ENCODE measurements around the gene ITPRIPL2. TPM values are rescaled to one million over a fixed set of nuclear protein-coding genes. Genes with fewer than 3 reads are reported as not detected.

ITPRIPL2 gene
- total RNA-seq, 1 experiment from 2014 or later: 5.3 TPM

- POLR2A ChIA-PET: no interaction called here
- ATAC-seq: no peak
- H3K36me3 Mint-ChIP-seq: no peaks in the 10 kb centered on the region
- H3K9me3 Mint-ChIP-seq: no peaks in the 10 kb centered on the region
- TF ChIP-seq NFYB (CRISPR knock-in tag; conservative IDR thresholded peaks at IDR 0.05; ENCODE audit: low read depth) (no peak), ATF2 (CRISPR knock-in tag; IDR thresholded peaks at IDR 0.05; ENCODE audit: borderline replicate concordance, low read depth) (no peak), ZNF138 (CRISPR knock-in tag; conservative IDR thresholded peaks at IDR 0.05) (no peak), ZNF396 (CRISPR knock-in tag; IDR thresholded peaks at IDR 0.05; ENCODE audit: borderline replicate concordance) (no peak), OVOL2 (CRISPR knock-in tag; IDR thresholded peaks at IDR 0.05; ENCODE audit: borderline replicate concordance) (no peak), SMAD4 (CRISPR knock-in tag; IDR thresholded peaks at IDR 0.05) (no peak), RORB (CRISPR knock-in tag; IDR thresholded peaks at IDR 0.05) (no peak), MXD4 (CRISPR knock-in tag; IDR thresholded peaks at IDR 0.05; ENCODE audit: borderline replicate concordance) (no peak)
- TF ChIP-seq, protein P1, sequence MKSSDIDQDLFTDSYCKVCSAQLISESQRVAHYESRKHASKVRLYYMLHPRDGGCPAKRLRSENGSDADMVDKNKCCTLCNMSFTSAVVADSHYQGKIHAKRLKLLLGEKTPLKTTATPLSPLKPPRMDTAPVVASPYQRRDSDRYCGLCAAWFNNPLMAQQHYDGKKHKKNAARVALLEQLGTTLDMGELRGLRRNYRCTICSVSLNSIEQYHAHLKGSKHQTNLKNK (CRISPR knock-in tag; IDR thresholded peaks at IDR 0.05): no peak
- H3K4me3 Mint-ChIP-seq: no peak overlapping the region
- DNase-seq (ENCODE audit: low spot score): no peak
- no peaks in the 10 kb centered on the region for H3K27me3 Mint-ChIP-seq (ENCODE audit: low read depth)
- no peak overlapping the region for H3K27ac Mint-ChIP-seq
- H3K4me1 Mint-ChIP-seq: peaks cover 50% of the 10 kb centered on the region
- CTCF ChIA-PET: interaction anchor here (0.9 to 1.2 kb wide), 2 partner anchors 39 to 44 kb away, joined by 3 to 4 read pairs; no protein-coding TSS in a partner anchor
These were observed 19.8 kb downstream of the ITPRIPL2 start for GRCh38 chr16:19133600-19133999.

DNA sequence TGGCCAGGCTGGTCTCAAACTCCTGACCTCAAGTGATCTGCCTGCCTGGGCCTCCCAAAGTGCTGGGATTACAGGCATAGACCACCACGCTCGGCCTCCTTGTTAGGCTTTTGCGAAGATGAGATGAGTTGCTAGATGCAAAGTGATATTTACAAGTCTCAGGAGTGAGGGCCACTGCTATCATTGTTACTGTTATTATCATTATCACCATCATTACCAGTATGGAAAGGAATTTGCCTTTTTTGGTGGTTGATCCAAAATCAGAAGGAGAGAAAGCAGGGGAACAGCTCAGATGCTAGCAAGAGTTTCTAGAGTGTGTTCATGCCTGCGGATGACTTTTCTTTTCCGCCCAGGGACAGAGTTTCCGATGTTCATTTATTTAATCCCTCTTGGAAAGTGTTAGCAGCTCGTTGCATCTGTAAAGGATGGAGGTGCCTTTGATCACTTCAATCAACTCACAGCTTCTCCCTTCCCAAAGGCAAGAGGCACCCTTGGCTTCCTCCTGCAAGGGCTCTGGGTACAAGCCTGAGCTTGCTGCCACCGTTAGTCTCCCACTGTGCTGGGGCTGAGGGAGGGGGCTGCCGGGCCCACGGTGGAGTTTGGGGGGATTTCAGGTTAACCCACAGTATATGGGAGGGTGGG lies 21.6 kb downstream of the ITPRIPL2 start:
- peaks cover 36% of the 10 kb centered on the region for H3K4me1 Mint-ChIP-seq
- ATAC-seq: no peak
- no peak for DNase-seq (ENCODE audit: low spot score)
- H3K27ac Mint-ChIP-seq: no peak overlapping the region
- no peaks in the 10 kb centered on the region for H3K27me3 Mint-ChIP-seq (ENCODE audit: low read depth)
- CTCF ChIA-PET: interaction anchor here (1.0 to 1.2 kb wide), 3 partner anchors 41 to 88 kb away, joined by 3 to 5 read pairs (median 3); no protein-coding TSS in a partner anchor
- no peak overlapping the region for H3K4me3 Mint-ChIP-seq
- POLR2A ChIA-PET: no interaction called here
- TF ChIP-seq CTCF (IDR thresholded peaks at IDR 0.05) (no peak), SMAD4 (CRISPR knock-in tag; IDR thresholded peaks at IDR 0.05) (no peak), FOXJ3 (CRISPR knock-in tag; IDR thresholded peaks at IDR 0.05; ENCODE audit: borderline replicate concordance) (no peak), ZNF396 (CRISPR knock-in tag; IDR thresholded peaks at IDR 0.05; ENCODE audit: borderline replicate concordance) (no peak), ZNF219 (CRISPR knock-in tag; IDR thresholded peaks at IDR 0.05; ENCODE audit: borderline replicate concordance) (no peak), PRRX2 (CRISPR knock-in tag; IDR thresholded peaks at IDR 0.05) (no peak)
- TF ChIP-seq, protein P2, sequence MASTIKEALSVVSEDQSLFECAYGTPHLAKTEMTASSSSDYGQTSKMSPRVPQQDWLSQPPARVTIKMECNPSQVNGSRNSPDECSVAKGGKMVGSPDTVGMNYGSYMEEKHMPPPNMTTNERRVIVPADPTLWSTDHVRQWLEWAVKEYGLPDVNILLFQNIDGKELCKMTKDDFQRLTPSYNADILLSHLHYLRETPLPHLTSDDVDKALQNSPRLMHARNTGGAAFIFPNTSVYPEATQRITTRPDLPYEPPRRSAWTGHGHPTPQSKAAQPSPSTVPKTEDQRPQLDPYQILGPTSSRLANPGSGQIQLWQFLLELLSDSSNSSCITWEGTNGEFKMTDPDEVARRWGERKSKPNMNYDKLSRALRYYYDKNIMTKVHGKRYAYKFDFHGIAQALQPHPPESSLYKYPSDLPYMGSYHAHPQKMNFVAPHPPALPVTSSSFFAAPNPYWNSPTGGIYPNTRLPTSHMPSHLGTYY (CRISPR knock-in tag; IDR thresholded peaks at IDR 0.05): no peak
- no peaks in the 10 kb centered on the region for H3K9me3 Mint-ChIP-seq
- H3K36me3 Mint-ChIP-seq: no peaks in the 10 kb centered on the region

DNA sequence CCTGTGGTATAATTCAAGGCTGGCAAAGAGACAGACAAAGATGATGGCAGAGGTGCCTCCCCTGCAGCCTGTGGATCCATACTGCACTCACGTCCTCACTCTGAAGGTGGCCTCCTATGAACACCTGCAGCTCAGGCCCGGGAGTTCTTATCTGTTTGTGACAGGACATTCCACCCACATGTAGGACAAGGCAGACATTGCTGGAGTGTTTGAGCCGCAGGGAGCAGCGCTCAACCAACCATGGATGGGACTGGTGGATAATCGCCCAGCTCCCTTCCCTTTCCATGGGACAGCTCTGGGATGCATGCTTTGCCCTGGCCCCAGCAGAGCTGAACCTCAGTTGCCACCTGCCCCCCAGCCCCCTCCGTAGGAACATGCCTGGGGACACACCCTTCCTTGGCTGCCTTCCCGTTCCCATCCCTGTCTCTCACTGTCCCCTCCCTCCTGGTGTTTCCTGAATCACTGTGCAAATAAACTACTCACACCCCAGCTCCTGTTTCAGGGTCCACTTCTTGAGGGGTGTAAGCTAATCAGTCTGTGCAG lies 22.2 kb downstream of the ITPRIPL2 start:
- Mint-ChIP-seq H3K27me3 (ENCODE audit: low read depth) (no peaks in the 10 kb centered on the region), H3K27ac (no peak overlapping the region), H3K4me1 (peaks cover 30% of the 10 kb centered on the region), H3K36me3 (no peaks in the 10 kb centered on the region), H3K9me3 (no peaks in the 10 kb centered on the region), H3K4me3 (no peak overlapping the region)
- peak; percentile 24 for ATAC-seq
- CTCF ChIA-PET: interaction anchor here (1.0 to 1.2 kb wide), 3 partner anchors 42 to 88 kb away, joined by 3 to 5 read pairs (median 3); no protein-coding TSS in a partner anchor
- POLR2A ChIA-PET: interaction anchor here (0.6 kb wide), 1 partner anchor 1631 kb away, joined by 5 read pairs; no protein-coding TSS in a partner anchor
- no peak for DNase-seq (ENCODE audit: low spot score)
- TF ChIP-seq MLX (CRISPR knock-in tag; IDR thresholded peaks at IDR 0.05) (no peak), AR (CRISPR knock-in tag; IDR thresholded peaks at IDR 0.05) (no peak), FOXJ3 (CRISPR knock-in tag; IDR thresholded peaks at IDR 0.05; ENCODE audit: borderline replicate concordance) (no peak), ZNF219 (CRISPR knock-in tag; IDR thresholded peaks at IDR 0.05; ENCODE audit: borderline replicate concordance) (no peak), E2F4 (CRISPR knock-in tag; IDR thresholded peaks at IDR 0.05; ENCODE audit: borderline replicate concordance, low read depth) (no peak)
- TF ChIP-seq, protein P3, sequence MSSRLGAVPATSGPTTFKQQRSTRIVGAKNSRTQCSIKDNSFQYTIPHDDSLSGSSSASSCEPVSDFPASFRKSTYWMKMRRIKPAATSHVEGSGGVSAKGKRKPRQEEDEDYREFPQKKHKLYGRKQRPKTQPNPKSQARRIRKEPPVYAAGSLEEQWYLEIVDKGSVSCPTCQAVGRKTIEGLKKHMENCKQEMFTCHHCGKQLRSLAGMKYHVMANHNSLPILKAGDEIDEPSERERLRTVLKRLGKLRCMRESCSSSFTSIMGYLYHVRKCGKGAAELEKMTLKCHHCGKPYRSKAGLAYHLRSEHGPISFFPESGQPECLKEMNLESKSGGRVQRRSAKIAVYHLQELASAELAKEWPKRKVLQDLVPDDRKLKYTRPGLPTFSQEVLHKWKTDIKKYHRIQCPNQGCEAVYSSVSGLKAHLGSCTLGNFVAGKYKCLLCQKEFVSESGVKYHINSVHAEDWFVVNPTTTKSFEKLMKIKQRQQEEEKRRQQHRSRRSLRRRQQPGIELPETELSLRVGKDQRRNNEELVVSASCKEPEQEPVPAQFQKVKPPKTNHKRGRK (CRISPR knock-in tag; IDR thresholded peaks at IDR 0.05; ENCODE audit: borderline replicate concordance): no peak

Data from WTC11 (cell line).